GM21390 (cell line): Measurements from ENCODE around the gene MYL7.

Source experiments
- ATAC-seq: cut with Tn5 transposase; IDR thresholded peaks from one replicate; pipeline ENCODE4 v1.9.1; 2021; ENCODE audit not compliant: unreplicated experiment

MYL7 gene

GRCh38 chr7:44112997-44113763 is 28.0 kb downstream of the MYL7 start:
- no peak for ATAC-seq

- ATAC-seq, result no peak
Observed at GRCh38 chr7:44112231-44112996, 28.7 kb downstream of the MYL7 start.

GRCh38 chr7:44111761-44112160 is 29.4 kb downstream of the MYL7 start:
- ATAC-seq, result no peak

- ATAC-seq, result no peak
Observed at GRCh38 chr7:44110719-44111635, 30.2 kb downstream of the MYL7 start.

GRCh38 chr7:44109991-44110390 is 31.1 kb downstream of the MYL7 start:
- no peak for ATAC-seq

GRCh38 chr7:44108768-44109750 is 32.1 kb downstream of the MYL7 start:
- no peak for ATAC-seq

- ATAC-seq, result no peak
Observed at GRCh38 chr7:44107961-44108767, 33.0 kb downstream of the MYL7 start.

- no peak for ATAC-seq
Observed at GRCh38 chr7:44107116-44107960, 33.8 kb downstream of the MYL7 start.

- no peak for ATAC-seq
Observed at GRCh38 chr7:44106311-44107065, 34.6 kb downstream of the MYL7 start.

GRCh38 chr7:44105832-44106231 is 35.3 kb downstream of the MYL7 start:
- ATAC-seq, result no peak

GRCh38 chr7:44104860-44105771 is 36.0 kb downstream of the MYL7 start:
- ATAC-seq, result no peak

GRCh38 chr7:44103923-44104859 is 36.9 kb downstream of the MYL7 start, which contains the start of gene AEBP1:
Gene AEBP1 (plus strand): TSS chr7:44104345. CDS start chr7:44104666, 321 bp downstream.
- ATAC-seq, result no peak

- ATAC-seq, result no peak
Observed at GRCh38 chr7:44103566-44103922, 37.6 kb downstream of the MYL7 start.

GRCh38 chr7:44102846-44103565 is 38.1 kb downstream of the MYL7 start:
- no peak for ATAC-seq
